ENCODE data around the gene ADGRV1.

The ADGRV1 gene

DNA sequence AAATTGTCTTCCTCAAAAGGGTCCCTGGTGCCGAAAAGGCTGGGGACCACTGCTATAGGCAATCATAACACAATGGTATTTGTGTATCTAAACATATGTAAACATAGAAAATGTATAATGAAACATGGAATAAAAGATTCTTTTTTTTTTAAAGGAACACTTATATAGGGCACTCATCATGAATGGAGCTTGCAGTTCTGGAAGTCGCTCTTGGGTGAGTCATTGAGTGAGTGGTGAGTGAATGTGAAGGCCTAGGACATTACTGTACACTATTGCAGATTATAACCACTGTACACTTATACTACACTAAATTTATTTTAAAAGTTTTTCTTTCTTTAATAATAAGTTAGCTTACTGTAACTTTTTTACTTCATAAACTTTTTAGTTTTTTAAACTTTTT lies 648.1 kb downstream of the ADGRV1 start:
- Histone ChIP-seq H3K27me3 (replicated peaks; ENCODE audit: control insufficient read depth, insufficient read depth, low read length) (no peaks in the 10 kb centered on the region; the same call in 1 of the 2 replicates), H3K4me3 (replicated peaks; ENCODE audit: low read depth, low read length) (no peak overlapping the region), H3K36me3 (ENCODE audit: control insufficient read depth, insufficient read depth, low read length) (no peaks in the 10 kb centered on the region)
- DNase-seq (ENCODE audit: extremely low read depth, insufficient read length), result no peak
- TF ChIP-seq CTCF (IDR thresholded peaks at IDR 0.05; ENCODE audit: insufficient read depth, low read length, poor library complexity, severe bottlenecking), result no peak

GRCh38 chr5:91207248-91207647 lies 648.7 kb downstream of the ADGRV1 start:
- no peak for TF ChIP-seq CTCF (IDR thresholded peaks at IDR 0.05; ENCODE audit: insufficient read depth, low read length, poor library complexity, severe bottlenecking)
- H3K27me3 ChIP-seq (replicated peaks; ENCODE audit: control insufficient read depth, insufficient read depth, low read length), result no peaks in the 10 kb centered on the region; the same call in 1 of the 2 replicates
- no peaks in the 10 kb centered on the region for H3K36me3 ChIP-seq (ENCODE audit: control insufficient read depth, insufficient read depth, low read length)
- DNase-seq (ENCODE audit: extremely low read depth, insufficient read length), result no peak
- no peak overlapping the region for H3K4me3 ChIP-seq (replicated peaks; ENCODE audit: low read depth, low read length)

GRCh38 chr5:91211997-91212713 lies 653.6 kb downstream of the ADGRV1 start:
- Histone ChIP-seq H3K36me3 (ENCODE audit: control insufficient read depth, insufficient read depth, low read length) (no peaks in the 10 kb centered on the region), H3K4me3 (replicated peaks; ENCODE audit: low read depth, low read length) (no peak overlapping the region), H3K27me3 (replicated peaks; ENCODE audit: control insufficient read depth, insufficient read depth, low read length) (no peaks in the 10 kb centered on the region; the same call in 1 of the 2 replicates)
- no peak for DNase-seq (ENCODE audit: extremely low read depth, insufficient read length)
- TF ChIP-seq CTCF (IDR thresholded peaks at IDR 0.05; ENCODE audit: insufficient read depth, low read length, poor library complexity, severe bottlenecking), result no peak

DNA sequence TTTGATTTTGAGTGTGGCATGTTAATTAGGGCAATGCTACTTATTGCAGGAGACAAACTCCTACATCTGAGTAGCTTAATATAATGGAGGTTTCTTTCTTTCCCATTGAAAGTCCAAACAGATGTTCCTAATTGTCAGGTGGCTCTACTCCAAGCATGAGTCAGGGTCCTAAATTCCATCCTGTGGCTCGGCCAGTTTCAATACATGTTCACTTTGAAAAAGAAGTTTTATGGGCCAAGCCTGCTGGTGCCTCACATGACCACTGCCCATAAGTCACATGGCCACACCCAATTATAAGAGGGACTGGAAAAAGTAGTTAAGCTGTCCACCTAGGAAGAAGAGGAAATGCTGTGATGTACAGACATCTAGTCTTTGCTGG lies 654.1 kb downstream of the ADGRV1 start:
- DNase-seq (ENCODE audit: extremely low read depth, insufficient read length), result no peak
- TF ChIP-seq CTCF (IDR thresholded peaks at IDR 0.05; ENCODE audit: insufficient read depth, low read length, poor library complexity, severe bottlenecking), result no peak
- no peaks in the 10 kb centered on the region; the same call in 1 of the 2 replicates for H3K27me3 ChIP-seq (replicated peaks; ENCODE audit: control insufficient read depth, insufficient read depth, low read length)
- no peak overlapping the region for H3K4me3 ChIP-seq (replicated peaks; ENCODE audit: low read depth, low read length)
- no peaks in the 10 kb centered on the region for H3K36me3 ChIP-seq (ENCODE audit: control insufficient read depth, insufficient read depth, low read length)

All from GM06990 (cell line).